SH-SY5Y (cell line): Measurements from ENCODE around the gene PASD1.

Experiments used
- GATA2 ChIP-seq: IDR thresholded peaks from 2 replicates; pipeline ENCODE4 v1.6.1; 2011; ENCODE audit warnings: mild to moderate bottlenecking, low read depth, low read length
- GATA3 ChIP-seq: IDR thresholded peaks from 2 replicates; pipeline ENCODE4 v1.6.1; 2011; ENCODE audit warnings: low read depth, mild to moderate bottlenecking, low read length, moderate library complexity

DNA sequence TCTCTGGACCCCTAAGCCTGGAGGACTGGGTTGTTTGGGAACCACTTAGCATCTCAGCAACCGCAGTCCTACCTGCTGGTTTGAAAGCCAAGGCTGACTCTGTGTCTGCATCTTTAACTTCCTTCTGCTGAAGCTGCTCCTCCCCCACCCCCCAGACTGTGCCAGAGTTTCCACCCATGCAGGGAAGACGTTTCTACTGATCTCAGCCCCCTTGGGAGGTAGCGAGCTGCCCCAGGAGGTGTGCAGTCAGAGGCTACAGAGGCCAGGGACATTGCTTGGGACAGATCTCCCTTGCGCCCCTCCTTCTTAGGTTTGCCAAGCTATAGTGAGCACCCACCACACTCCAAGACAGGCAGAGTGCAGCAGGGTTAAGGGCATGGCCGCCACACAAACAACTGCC is 147.7 kb downstream of the PASD1 start:
- TF ChIP-seq GATA2 (no peak), GATA3 (no peak)
